ENCODE data around the gene SRMS.

- no peak for TF ChIP-seq CTCF (IDR thresholded peaks at IDR 0.05; ENCODE audit: low read depth, low read length)
- TF ChIP-seq EZH2phosphoT487 (IDR thresholded peaks at IDR 0.05; ENCODE audit: low read depth): no peak
Observed at GRCh38 chr20:63492982-63493381, 54.6 kb downstream of the SRMS start.

Measured in OCI-LY3 (cell line).